SK-N-SH (cell line): ENCODE measurements around the gene GABRR1.

Experiments used
- EZH2phosphoT487 ChIP-seq: fragments of 200-600 bp; sonication (generic); IDR thresholded peaks from 2 replicates; pipeline ENCODE4 v1.6.1; 2017; ENCODE audit warnings: low read depth, mixed run types, mild to moderate bottlenecking, antibody characterized with exemption, moderate library complexity, borderline replicate concordance
- FOXJ3 ChIP-seq: sonication (generic); formaldehyde crosslinking; IDR thresholded peaks from 2 replicates; pipeline ENCODE4 v1.5.1; 2020; ENCODE audit warnings: mild to moderate bottlenecking, missing genetic modification reagents
- TCF12 ChIP-seq: IDR thresholded peaks from 2 replicates; pipeline ENCODE4 v1.4.0; 2012
- TF ChIP-seq, protein P1 (sequence below): fragments of 200-600 bp; sonication (generic); IDR thresholded peaks from 2 replicates; pipeline ENCODE4 v1.6.1; 2017; ENCODE audit warnings: antibody characterized with exemption, mild to moderate bottlenecking, moderate library complexity
- TF ChIP-seq, protein P2 (sequence below): fragments of 150-350 bp; IDR thresholded peaks from 2 replicates; pipeline ENCODE4 v1.6.1; 2017; ENCODE audit warnings: antibody characterized with exemption, low read length, low read depth, borderline replicate concordance

DNA sequence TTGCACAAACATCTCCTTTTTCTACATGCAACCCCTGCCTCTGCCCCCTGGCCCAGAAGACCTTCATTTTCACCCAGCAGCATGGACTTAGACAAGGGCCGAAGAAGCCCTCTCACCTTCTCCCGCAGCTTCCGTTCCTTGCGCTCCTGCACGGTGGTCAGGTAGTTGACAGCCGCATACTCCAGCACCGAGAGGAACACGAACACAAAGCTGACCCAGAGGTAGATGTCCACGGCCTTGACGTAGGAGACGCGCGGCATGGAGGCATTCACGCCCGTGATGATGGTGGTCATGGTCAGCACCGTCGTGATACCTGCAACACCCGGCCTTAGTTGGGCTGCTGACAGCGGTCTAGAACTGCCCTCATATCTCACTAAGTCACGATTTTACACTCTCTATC lies 47.1 kb upstream of the GABRR1 start:
- TF ChIP-seq, protein P1, sequence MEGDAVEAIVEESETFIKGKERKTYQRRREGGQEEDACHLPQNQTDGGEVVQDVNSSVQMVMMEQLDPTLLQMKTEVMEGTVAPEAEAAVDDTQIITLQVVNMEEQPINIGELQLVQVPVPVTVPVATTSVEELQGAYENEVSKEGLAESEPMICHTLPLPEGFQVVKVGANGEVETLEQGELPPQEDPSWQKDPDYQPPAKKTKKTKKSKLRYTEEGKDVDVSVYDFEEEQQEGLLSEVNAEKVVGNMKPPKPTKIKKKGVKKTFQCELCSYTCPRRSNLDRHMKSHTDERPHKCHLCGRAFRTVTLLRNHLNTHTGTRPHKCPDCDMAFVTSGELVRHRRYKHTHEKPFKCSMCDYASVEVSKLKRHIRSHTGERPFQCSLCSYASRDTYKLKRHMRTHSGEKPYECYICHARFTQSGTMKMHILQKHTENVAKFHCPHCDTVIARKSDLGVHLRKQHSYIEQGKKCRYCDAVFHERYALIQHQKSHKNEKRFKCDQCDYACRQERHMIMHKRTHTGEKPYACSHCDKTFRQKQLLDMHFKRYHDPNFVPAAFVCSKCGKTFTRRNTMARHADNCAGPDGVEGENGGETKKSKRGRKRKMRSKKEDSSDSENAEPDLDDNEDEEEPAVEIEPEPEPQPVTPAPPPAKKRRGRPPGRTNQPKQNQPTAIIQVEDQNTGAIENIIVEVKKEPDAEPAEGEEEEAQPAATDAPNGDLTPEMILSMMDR = no peak
- TF ChIP-seq TCF12 (no peak), FOXJ3 (CRISPR knock-in tag) (no peak), EZH2phosphoT487 (no peak)
- TF ChIP-seq, protein P2, sequence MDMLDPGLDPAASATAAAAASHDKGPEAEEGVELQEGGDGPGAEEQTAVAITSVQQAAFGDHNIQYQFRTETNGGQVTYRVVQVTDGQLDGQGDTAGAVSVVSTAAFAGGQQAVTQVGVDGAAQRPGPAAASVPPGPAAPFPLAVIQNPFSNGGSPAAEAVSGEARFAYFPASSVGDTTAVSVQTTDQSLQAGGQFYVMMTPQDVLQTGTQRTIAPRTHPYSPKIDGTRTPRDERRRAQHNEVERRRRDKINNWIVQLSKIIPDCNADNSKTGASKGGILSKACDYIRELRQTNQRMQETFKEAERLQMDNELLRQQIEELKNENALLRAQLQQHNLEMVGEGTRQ = no peak
